Sigmoid colon (tissue), 4 donors: ENCODE measurements around the gene HDAC7.

ENCODE experiments used
- CTCF ChIP-seq, 4 experiments: fragments of 450-650 bp in 3 of 4; fragments of 200-600 bp in 1 of 4; IDR thresholded peaks; one replicate each; pipeline ENCODE4 v1.5.1; 2016 to 2019; ENCODE audit warnings: antibody characterized with exemption in 4 of 4, mild to moderate bottlenecking in 3 of 4, moderate library complexity in 2 of 4
- EP300 ChIP-seq, 4 donors: sonication (generic); formaldehyde crosslinking; IDR thresholded peaks; one replicate each; pipeline ENCODE4 v1.6.1; 2017; ENCODE audit warnings: antibody characterized with exemption in 4 of 4
- POLR2A ChIP-seq, 2 donors: fragments of 450-650 bp; IDR thresholded peaks; one replicate each; pipeline ENCODE4 v1.6.1; 2016; ENCODE audit warnings: antibody characterized with exemption in 2 of 2, mild to moderate bottlenecking in 2 of 2, moderate library complexity in 2 of 2
- POLR2AphosphoS5 ChIP-seq, 4 donors: sonication (generic); formaldehyde crosslinking; IDR thresholded peaks; one replicate each; pipeline ENCODE4 v1.6.1; 2017; ENCODE audit warnings: antibody characterized with exemption in 4 of 4

DNA sequence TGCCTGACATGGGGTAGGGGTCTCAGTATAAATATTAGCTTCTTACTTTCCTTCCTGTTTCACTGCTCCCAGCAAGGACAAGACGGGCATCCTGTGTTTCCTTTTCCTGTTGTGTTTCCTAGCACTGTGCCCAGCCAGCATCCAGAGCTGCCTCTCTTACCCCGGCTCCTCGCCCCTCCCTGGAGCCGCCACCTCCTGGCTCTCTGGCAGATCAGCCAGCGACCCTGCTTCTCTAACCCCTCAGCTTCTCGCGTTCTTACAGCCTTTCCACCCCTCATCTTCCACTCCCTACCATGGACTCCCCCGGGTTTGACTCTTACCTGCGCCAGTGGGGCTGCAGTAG is 17.8 kb downstream of the HDAC7 start:
- TF ChIP-seq CTCF (IDR thresholded peaks at IDR 0.05) = no peak
- TF ChIP-seq POLR2A (IDR thresholded peaks at IDR 0.05) = no peak
- TF ChIP-seq POLR2AphosphoS5 (IDR thresholded peaks at IDR 0.05) = no peak
- no peak for TF ChIP-seq EP300 (IDR thresholded peaks at IDR 0.05)
